Left lobe of liver (tissue), 2 donors: ENCODE data around the gene SLC39A2. TPM values are rescaled to one million over a fixed set of nuclear protein-coding genes. Genes with fewer than 3 reads are reported as not detected.

Source experiments
- ATAC-seq: fragments of 200-7000 bp; cut with Tn5 transposase; one replicate; pipeline ENCODE4 v1.9.1; 2020; ENCODE audit warnings: mild to moderate bottlenecking, moderate library complexity
- DNase-seq: peaks from one replicate; pipeline ENCODE4 v3.0.0-alpha.2; 2020; ENCODE audit warnings: low spot score
- total RNA-seq: library from RNA; stranded (reverse); gene quantifications from one replicate; pipeline ENCODE4 v1.2.1, GENCODE V29; 2021
- donor health status: DM: no; HTN: no; CAD: no; lungs with moderate emphysema.
- donor health status: DM: no; HTN: yes; CAD: no.

SLC39A2 gene
- total RNA-seq, 1 donor from 2014 or later: not detected

DNA sequence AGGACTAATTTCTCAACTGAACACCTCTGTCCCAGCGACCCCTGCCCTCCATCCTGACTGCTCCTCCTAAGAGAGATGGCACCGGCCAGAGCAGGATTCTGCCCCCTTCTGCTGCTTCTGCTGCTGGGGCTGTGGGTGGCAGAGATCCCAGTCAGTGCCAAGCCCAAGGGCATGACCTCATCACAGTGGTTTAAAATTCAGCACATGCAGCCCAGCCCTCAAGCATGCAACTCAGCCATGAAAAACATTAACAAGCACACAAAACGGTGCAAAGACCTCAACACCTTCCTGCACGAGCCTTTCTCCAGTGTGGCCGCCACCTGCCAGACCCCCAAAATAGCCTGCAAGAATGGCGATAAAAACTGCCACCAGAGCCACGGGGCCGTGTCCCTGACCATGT is 43.8 kb downstream of the SLC39A2 start:
- peak; percentile 71 for DNase-seq

DNA sequence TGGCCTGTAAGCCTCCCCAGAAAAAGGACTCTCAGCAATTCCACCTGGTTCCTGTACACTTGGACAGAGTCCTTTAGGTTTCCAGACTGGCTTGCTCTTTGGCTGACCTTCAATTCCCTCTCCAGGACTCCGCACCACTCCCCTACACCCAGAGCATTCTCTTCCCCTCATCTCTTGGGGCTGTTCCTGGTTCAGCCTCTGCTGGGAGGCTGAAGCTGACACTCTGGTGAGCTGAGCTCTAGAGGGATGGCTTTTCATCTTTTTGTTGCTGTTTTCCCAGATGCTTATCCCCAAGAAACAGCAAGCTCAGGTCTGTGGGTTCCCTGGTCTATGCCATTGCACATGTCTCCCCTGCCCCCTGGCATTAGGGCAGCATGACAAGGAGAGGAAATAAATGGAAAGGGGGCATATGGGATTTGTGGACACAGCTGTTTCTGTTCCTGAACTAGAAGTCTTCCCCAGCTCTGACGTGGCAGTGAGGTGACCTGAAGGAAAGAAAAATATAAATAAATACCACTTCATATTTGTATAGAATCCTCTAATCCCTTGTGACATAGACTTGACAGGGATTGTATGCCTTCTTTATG is 44.4 kb downstream of the SLC39A2 start:
- peak; percentile 42 for ATAC-seq
- no peak for DNase-seq

More for the DNA sequence above, 43.8 kb downstream of the SLC39A2 start:
- ATAC-seq: peak; percentile 45

DNA sequence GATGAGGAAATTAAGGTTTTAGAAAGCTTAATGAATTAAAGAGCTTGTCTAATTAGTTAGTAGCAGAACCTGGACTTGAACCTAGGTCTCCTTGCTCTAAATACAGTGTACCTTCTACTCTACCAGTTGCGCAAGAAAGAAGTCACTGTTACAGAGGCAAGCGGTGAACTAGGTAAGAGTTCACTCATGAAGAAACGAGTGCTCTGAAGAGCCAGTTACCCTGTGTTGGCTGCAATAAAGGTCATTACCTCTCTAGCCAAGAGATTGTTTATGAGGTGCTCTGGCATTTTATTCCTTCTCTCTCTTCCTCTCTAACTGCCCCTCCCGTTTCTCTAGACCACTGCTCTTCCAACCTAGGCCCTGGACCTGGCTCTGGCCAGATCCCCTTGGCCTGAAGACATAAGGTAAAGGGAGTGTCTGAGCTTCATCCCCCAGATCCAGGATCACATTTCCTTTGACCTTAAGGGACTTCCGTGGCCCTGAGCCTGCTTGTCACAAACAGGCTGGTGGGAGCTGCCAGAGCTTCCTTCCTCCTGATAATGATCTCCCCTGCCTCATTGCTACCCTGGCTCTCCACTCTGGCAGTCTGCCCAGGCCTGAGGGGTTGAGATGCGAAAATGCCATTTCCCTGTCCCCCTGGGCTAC is 45.0 kb downstream of the SLC39A2 start:
- peak; percentile 66 for DNase-seq
- ATAC-seq: peak; percentile 58

DNA sequence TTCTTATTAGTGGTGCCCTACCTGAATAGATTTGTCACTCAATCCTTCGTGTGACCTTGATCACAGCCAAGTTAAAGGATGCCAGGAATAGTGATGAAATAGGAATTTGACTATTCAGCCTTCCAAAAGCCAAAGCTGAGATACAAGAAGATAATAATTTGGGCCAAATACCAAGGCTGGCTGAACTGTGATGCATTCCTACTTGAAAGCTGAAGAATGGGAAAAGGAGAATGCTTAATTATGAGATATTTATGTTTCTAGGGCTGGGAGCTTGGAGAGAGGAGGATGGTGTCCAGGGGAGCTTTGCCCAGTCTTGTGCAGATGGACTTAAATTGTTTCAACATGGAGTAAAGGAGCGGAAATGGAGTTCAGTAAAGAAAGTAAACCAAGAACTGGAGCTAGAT is 48.3 kb downstream of the SLC39A2 start:
- DNase-seq: no peak
- peak; percentile 17 for ATAC-seq

DNA sequence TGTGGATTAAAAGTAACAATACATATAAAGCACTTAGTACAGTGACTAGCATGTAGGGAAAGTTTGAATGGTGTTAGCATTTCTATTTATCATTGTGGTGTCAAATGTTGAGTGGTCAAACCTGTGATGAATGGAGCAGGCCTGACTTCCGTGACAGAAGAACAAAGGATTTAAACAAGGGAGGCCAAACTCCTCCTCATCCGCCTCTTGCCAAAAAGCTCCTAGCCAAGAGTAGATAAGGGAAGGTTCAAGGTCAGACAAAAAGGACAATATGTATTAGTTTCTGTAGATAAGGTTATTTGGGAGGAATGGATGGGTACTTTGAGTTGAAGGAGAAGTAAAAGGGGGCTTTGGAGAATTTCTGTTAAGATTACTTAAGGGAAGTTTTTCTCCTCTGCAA is 49.5 kb downstream of the SLC39A2 start:
- ATAC-seq (peak; percentile 69), DNase-seq (peak; percentile 64)

DNA sequence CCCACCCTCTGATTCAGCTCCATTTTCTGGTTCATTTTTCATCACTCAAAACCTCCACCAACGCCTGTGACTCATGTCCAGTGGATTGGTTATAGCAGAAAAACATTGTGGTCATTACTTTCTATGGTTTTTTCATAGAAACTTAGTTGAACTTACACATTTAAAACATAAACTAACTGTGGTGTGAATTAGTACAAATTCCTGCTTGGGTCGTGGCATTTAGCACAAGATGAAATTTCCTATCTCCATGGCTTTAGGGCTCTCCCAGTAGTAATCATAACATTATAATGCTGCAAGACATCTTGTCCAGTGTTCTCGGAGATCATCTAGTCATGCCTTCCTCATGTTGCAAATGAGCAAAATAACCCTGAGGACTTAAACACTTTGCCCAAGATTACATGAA is 50.2 kb downstream of the SLC39A2 start:
- DNase-seq (no peak), ATAC-seq (no peak)

DNA sequence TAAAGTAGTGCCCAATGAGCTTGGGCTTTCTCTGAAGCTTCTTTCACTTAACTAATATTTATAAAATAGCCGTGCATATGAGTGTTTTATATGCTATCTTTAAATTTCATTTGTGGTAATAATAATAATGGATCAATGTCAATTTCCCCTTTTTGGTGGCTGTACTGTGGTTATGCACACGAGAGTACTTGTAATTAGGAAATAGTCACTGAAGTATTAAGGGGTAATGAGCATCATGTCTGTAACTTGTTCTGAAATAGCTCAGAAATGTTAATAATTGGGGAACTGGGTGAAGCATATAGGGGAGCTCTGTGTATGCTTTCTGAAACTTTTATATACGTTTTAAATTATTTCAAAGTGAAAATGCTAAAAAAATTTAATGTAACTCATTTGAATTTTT is 51.5 kb downstream of the SLC39A2 start:
- no peak for DNase-seq
- ATAC-seq: no peak

Other genes starting within 250 kb of the SLC39A2 start
- not detected for gene EDDM3B, start 230.9 kb upstream of the SLC39A2 start, total RNA-seq
- gene RNASE6, start 218.0 kb upstream of the SLC39A2 start, total RNA-seq: 1.6 TPM
- gene RNASE1, start 196.4 kb upstream of the SLC39A2 start, total RNA-seq: 21.4 TPM
- gene RNASE3, start 107.9 kb upstream of the SLC39A2 start, total RNA-seq: not detected
- gene RNASE2, start 43.8 kb upstream of the SLC39A2 start, total RNA-seq: 0.33 TPM
- 33.1 TPM for gene METTL17, start 9.3 kb upstream of the SLC39A2 start, total RNA-seq
- gene NDRG2, start 25.8 kb downstream of the SLC39A2 start, total RNA-seq: 165 TPM
- 4.6 TPM for gene TPPP2, start 30.9 kb downstream of the SLC39A2 start, total RNA-seq
- 0.10 TPM for gene RNASE13, start 35.5 kb downstream of the SLC39A2 start, total RNA-seq
- gene RNASE7, start 43.1 kb downstream of the SLC39A2 start, total RNA-seq: 0.13 TPM
- not detected for gene RNASE8, start 58.5 kb downstream of the SLC39A2 start, total RNA-seq
- gene ARHGEF40, start 71.0 kb downstream of the SLC39A2 start, total RNA-seq: 41.9 TPM
- 8.0 TPM for gene ZNF219, start 99.4 kb downstream of the SLC39A2 start, total RNA-seq
- gene TMEM253, start 101.8 kb downstream of the SLC39A2 start, total RNA-seq: 0.15 TPM
- not detected for gene OR5AU1, start 156.8 kb downstream of the SLC39A2 start, total RNA-seq